ENCODE results near the gene CCN2.
"Not testable (repeated sequence)": the region's sequence is repeated elsewhere in the genome, so short reads cannot be mapped to it uniquely, and the experiment has no call there.

- TF ChIP-seq CTCF (IDR thresholded peaks at IDR 0.05); ZFX (IDR thresholded peaks at IDR 0.05; ENCODE audit: borderline replicate concordance): not testable (repeated sequence)
Measured at GRCh38 chr6:131903734-131904133, 47.4 kb downstream of the CCN2 start.
